Fibroblast of villous mesenchyme (primary cell): ENCODE results near the gene FST. TPM values are rescaled to one million over a fixed set of nuclear protein-coding genes. Genes with fewer than 3 reads are reported as not detected.

Experiments
- DNase-seq: peaks from one replicate; pipeline ENCODE4 v3.0.0-alpha.2; 2010; ENCODE audit warnings: low read depth
- H3K4me3 ChIP-seq: 2 replicates; pipeline ENCODE4 v1.5.1; 2011; ENCODE audit warnings: low read depth, mild to moderate bottlenecking, low read length
- CTCF ChIP-seq: IDR thresholded peaks from 2 replicates; pipeline ENCODE4 v1.5.1; 2012; ENCODE audit warnings: low read depth, mild to moderate bottlenecking, low read length; ENCODE audit not compliant: insufficient read depth
- total RNA-seq: library from RNA; depleted of rRNA; stranded (reverse); fragments of >200 nt; gene quantifications from 2 replicates; pipeline ENCODE4 v1.2.3, GENCODE V29; 2012

Gene FST
- total RNA-seq, 1 donor = 29.8 TPM

GRCh38 chr5:53454719-53455000 lies 25.8 kb upstream of the FST start:
- no peak overlapping the region for H3K4me3 ChIP-seq
- TF ChIP-seq CTCF = no peak
- no peak for DNase-seq

GRCh38 chr5:53456366-53456765 lies 24.1 kb upstream of the FST start:
- no peak for TF ChIP-seq CTCF
- H3K4me3 ChIP-seq = no peak overlapping the region
- DNase-seq = no peak

- TF ChIP-seq CTCF = no peak
- no peak overlapping the region for H3K4me3 ChIP-seq
- DNase-seq = no peak
These were observed 16.4 kb upstream of the FST start for GRCh38 chr5:53463909-53464621.

- no peak for TF ChIP-seq CTCF
- no peak overlapping the region for H3K4me3 ChIP-seq
- no peak for DNase-seq
These were observed 15.7 kb upstream of the FST start for GRCh38 chr5:53464722-53465121.

- TF ChIP-seq CTCF = no peak
- DNase-seq = no peak
- no peak overlapping the region for H3K4me3 ChIP-seq
These were observed 10.3 kb upstream of the FST start for GRCh38 chr5:53469946-53470687.

GRCh38 chr5:53472279-53472678 lies 8.2 kb upstream of the FST start:
- TF ChIP-seq CTCF = no peak
- DNase-seq = no peak
- no peak overlapping the region for H3K4me3 ChIP-seq
